ENCODE data around the gene MORF4L1. TPM values are rescaled to one million over a fixed set of nuclear protein-coding genes. Genes with fewer than 3 reads are reported as not detected.
A peak's percentile ranks its signal among the peaks of the same experiment; 100 is the strongest.

Gene MORF4L1
- total and polyA plus RNA-seq, 8 donors, result 262 to 774 (median 712) TPM

GRCh38 chr15:78937132-78937739, 64.5 kb downstream of the MORF4L1 start:
- Histone ChIP-seq H3K4me1 (peaks cover 16 to 81% of the 10 kb centered on the region in 2 donors), H3K4me3 (peak overlapping the region in 1 of 2 donors; percentile 2), H3K27ac (peak overlapping the region; percentile 28 to 92), H3K27me3 (no peaks in the 10 kb centered on the region), H3K9me3 (no peaks in the 10 kb centered on the region), H3K36me3 (peaks cover 0 to 70% of the 10 kb centered on the region in 2 donors)
- intact Hi-C loops (cut with DNase I), result no loop called here
- no peak for ATAC-seq
- DNase-seq, result no peak
- TF ChIP-seq CTCF (IDR thresholded peaks at IDR 0.05), result no peak

GRCh38 chr15:78938658-78939488, 66.2 kb downstream of the MORF4L1 start:
- Histone ChIP-seq H3K4me1 (peaks cover 16 to 84% of the 10 kb centered on the region in 2 donors), H3K27me3 (peaks cover 0 to 2% of the 10 kb centered on the region in 2 donors), H3K4me3 (peak overlapping the region in 1 of 2 donors; percentile 7), H3K27ac (peak overlapping the region; percentile 79 to 92), H3K36me3 (peaks cover 0 to 53% of the 10 kb centered on the region in 2 donors), H3K9me3 (no peaks in the 10 kb centered on the region)
- ATAC-seq, result peak; percentile 7
- DNase-seq, result no peak
- no peak for TF ChIP-seq CTCF (IDR thresholded peaks at IDR 0.05)
- intact Hi-C loops (cut with DNase I), result no loop called here

GRCh38 chr15:78942741-78943140, 70.1 kb downstream of the MORF4L1 start:
- peak overlapping the region; percentile 86 to 92 for H3K27ac ChIP-seq
- intact Hi-C loops (cut with DNase I), result no loop called here
- H3K9me3 ChIP-seq, result no peaks in the 10 kb centered on the region
- no peak for ATAC-seq
- DNase-seq, result no peak
- H3K4me1 ChIP-seq, result peaks cover 15 to 54% of the 10 kb centered on the region in 2 donors
- no peak for TF ChIP-seq CTCF (IDR thresholded peaks at IDR 0.05)
- peaks cover 0 to 8% of the 10 kb centered on the region in 2 donors for H3K27me3 ChIP-seq
- H3K36me3 ChIP-seq, result peaks cover 0 to 15% of the 10 kb centered on the region in 2 donors
- H3K4me3 ChIP-seq, result peak overlapping the region; percentile 62 to 73

GRCh38 chr15:78943692-78944091, 71.0 kb downstream of the MORF4L1 start:
- H3K4me3 ChIP-seq, result peak overlapping the region; percentile 62 to 73
- peak overlapping the region; percentile 86 to 92 for H3K27ac ChIP-seq
- intact Hi-C loops (cut with DNase I), result no loop called here
- H3K27me3 ChIP-seq, result peaks cover 0 to 8% of the 10 kb centered on the region in 2 donors
- TF ChIP-seq CTCF (IDR thresholded peaks at IDR 0.05), result no peak
- peaks cover 0 to 9% of the 10 kb centered on the region in 2 donors for H3K36me3 ChIP-seq
- peaks cover 7 to 45% of the 10 kb centered on the region in 2 donors for H3K4me1 ChIP-seq
- peak in 1 of 4 donors; percentile 44 for DNase-seq
- H3K9me3 ChIP-seq, result no peaks in the 10 kb centered on the region
- peak; percentile 4 for ATAC-seq

- H3K4me1 ChIP-seq, result peaks cover 5 to 40% of the 10 kb centered on the region in 2 donors
- H3K27ac ChIP-seq, result peak overlapping the region; percentile 86 to 92
- H3K4me3 ChIP-seq, result peak overlapping the region; percentile 62 to 73
- TF ChIP-seq CTCF (IDR thresholded peaks at IDR 0.05), result no peak
- no peak for DNase-seq
- peaks cover 0 to 9% of the 10 kb centered on the region in 2 donors for H3K36me3 ChIP-seq
- peak; percentile 26 for ATAC-seq
- peaks cover 0 to 8% of the 10 kb centered on the region in 2 donors for H3K27me3 ChIP-seq
- H3K9me3 ChIP-seq, result no peaks in the 10 kb centered on the region
- intact Hi-C loops (cut with DNase I), result no loop called here
These were observed 71.5 kb downstream of the MORF4L1 start for GRCh38 chr15:78944202-78944625.
